ENCODE data around the gene KCNK4. TPM values are rescaled to one million over a fixed set of nuclear protein-coding genes. Genes with fewer than 3 reads are reported as not detected.

KCNK4 gene
- polyA plus RNA-seq, 3 donors = not detected

DNA sequence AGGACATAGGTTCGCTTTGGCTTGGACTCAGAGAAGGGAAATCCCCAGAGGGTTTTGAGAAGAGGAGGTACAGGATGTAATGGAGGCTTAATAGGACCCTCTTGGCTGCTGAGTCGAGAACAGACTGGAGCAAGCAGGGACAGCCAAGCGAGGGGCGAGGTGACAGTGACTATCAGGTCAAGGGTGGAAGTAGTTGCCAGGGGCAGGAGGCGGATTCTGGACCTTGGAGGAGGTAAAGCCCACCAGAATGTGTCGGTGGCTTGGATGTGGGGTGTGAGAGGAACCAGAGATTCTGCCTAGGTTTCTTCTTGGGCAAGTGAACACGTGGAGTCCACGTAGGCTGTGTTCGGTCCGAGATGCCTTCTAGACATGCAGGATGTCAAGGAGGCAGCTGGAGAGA lies 21.8 kb downstream of the KCNK4 start:
- H3K36me3 Mint-ChIP-seq = peaks cover 35 to 63% of the 10 kb centered on the region in 2 donors
- peak overlapping the region in 5 of 7 donors; percentile 35 to 80 (median 77) for H3K27ac Mint-ChIP-seq
- peaks cover 48% of the 10 kb centered on the region for H3K79me2 ChIP-seq (ENCODE audit: insufficient read depth, low read length)
- no peak overlapping the region for H3K4me3 Mint-ChIP-seq
- H4K20me1 ChIP-seq (ENCODE audit: insufficient read depth, low read length) = peaks cover 72% of the 10 kb centered on the region
- no peak overlapping the region for H3K9ac ChIP-seq (ENCODE audit: insufficient read depth, low read length, poor library complexity, severe bottlenecking)
- H3K4me2 ChIP-seq (replicated peaks; ENCODE audit: extremely low read depth, low read length, poor library complexity, severe bottlenecking) = no peak overlapping the region
- peaks cover 0 to 1% (median 0%) of the 10 kb centered on the region in 3 donors for H3K27me3 Mint-ChIP-seq (ENCODE audit: low read depth in 3 of 3)
- H3K9me3 Mint-ChIP-seq = no peaks in the 10 kb centered on the region
- no peaks in the 10 kb centered on the region for H3K27me3 ChIP-seq (ENCODE audit: control insufficient read depth in 2 of 2, insufficient read depth in 2 of 2, low read length in 2 of 2)
- H3K4me1 ChIP-seq (ENCODE audit: control insufficient read depth in 1 of 2, insufficient read depth in 2 of 2, low read length in 2 of 2) = peaks cover 16 to 24% of the 10 kb centered on the region in 2 donors
- peak overlapping the region in 1 of 2 donors; percentile 21 for H3K27ac ChIP-seq (ENCODE audit: low read depth in 1 of 2, low read length in 2 of 2)
- intact Hi-C loops (cut with micrococcal nuclease) = no loop called here
- H3K4me1 Mint-ChIP-seq = peaks cover 25% of the 10 kb centered on the region
- H3K9me3 ChIP-seq (replicated peaks in 1 of 2; ENCODE audit: control insufficient read depth in 1 of 2, insufficient read depth in 1 of 2, low read length in 2 of 2) = no peaks in the 10 kb centered on the region
- TF ChIP-seq, protein P1, sequence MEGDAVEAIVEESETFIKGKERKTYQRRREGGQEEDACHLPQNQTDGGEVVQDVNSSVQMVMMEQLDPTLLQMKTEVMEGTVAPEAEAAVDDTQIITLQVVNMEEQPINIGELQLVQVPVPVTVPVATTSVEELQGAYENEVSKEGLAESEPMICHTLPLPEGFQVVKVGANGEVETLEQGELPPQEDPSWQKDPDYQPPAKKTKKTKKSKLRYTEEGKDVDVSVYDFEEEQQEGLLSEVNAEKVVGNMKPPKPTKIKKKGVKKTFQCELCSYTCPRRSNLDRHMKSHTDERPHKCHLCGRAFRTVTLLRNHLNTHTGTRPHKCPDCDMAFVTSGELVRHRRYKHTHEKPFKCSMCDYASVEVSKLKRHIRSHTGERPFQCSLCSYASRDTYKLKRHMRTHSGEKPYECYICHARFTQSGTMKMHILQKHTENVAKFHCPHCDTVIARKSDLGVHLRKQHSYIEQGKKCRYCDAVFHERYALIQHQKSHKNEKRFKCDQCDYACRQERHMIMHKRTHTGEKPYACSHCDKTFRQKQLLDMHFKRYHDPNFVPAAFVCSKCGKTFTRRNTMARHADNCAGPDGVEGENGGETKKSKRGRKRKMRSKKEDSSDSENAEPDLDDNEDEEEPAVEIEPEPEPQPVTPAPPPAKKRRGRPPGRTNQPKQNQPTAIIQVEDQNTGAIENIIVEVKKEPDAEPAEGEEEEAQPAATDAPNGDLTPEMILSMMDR (IDR thresholded peaks at IDR 0.05) = no peak
- 100% methylated on average over 10 of the region's 10 CpGs for WGBS (ENCODE audit: insufficient coverage)
- DNase-seq = no peak
- H3K4me3 ChIP-seq (replicated peaks in 1 of 3; ENCODE audit: low read depth in 2 of 3, low read length in 3 of 3) = no peak overlapping the region
- peaks cover 38 to 52% of the 10 kb centered on the region in 2 donors for H3K36me3 ChIP-seq (replicated peaks in 1 of 2; ENCODE audit: control insufficient read depth in 1 of 2, insufficient read depth in 2 of 2, low read length in 2 of 2)
- no peak overlapping the region for H2AFZ ChIP-seq (ENCODE audit: insufficient read depth, low read depth, low read length, poor library complexity, severe bottlenecking)

DNA sequence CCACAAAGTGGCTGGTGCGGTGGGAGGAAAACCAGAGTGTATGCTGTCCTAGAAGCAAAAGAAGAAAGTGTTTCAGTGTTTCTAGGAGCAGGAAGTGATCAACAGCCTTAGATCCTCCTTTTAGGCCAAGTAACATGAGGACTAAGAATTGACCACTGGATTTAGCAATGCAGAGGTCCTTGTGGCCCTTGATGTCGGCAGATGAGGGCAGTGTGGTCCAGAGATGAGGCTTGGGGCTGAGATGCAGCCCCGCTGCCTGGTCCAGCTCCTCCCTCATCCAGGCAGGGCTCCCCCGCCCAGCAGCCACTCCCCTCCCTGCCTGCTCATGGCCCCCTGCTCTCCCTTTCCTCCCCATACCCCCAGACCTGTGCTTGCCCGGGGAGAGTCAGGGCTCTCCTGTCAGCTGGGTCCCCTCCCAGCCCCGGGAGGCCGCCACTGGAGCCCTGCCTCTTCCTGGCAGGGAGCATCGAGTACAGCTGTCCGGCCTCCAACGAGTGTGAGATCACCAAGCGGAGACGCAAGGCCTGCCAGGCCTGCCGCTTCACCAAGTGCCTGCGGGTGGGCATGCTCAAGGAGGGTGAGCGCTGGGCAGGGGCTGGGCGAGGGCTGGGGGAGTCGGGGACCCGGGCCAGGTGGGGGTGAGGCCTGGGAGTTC lies 22.5 kb downstream of the KCNK4 start:
- Mint-ChIP-seq H3K4me3 (no peak overlapping the region), H3K27me3 (ENCODE audit: low read depth in 3 of 3) (peaks cover 0 to 1% (median 0%) of the 10 kb centered on the region in 3 donors), H3K36me3 (peaks cover 33 to 60% of the 10 kb centered on the region in 2 donors), H3K4me1 (peaks cover 27% of the 10 kb centered on the region), H3K27ac (peak overlapping the region in 5 of 7 donors; percentile 14 to 80 (median 54)), H3K9me3 (no peaks in the 10 kb centered on the region)
- Histone ChIP-seq H3K9ac (ENCODE audit: insufficient read depth, low read length, poor library complexity, severe bottlenecking) (no peak overlapping the region), H3K27ac (ENCODE audit: low read depth in 1 of 2, low read length in 2 of 2) (peak overlapping the region in 1 of 2 donors; percentile 21), H2AFZ (ENCODE audit: insufficient read depth, low read depth, low read length, poor library complexity, severe bottlenecking) (no peak overlapping the region), H3K4me2 (replicated peaks; ENCODE audit: extremely low read depth, low read length, poor library complexity, severe bottlenecking) (no peak overlapping the region), H3K27me3 (ENCODE audit: control insufficient read depth in 2 of 2, insufficient read depth in 2 of 2, low read length in 2 of 2) (no peaks in the 10 kb centered on the region), H3K4me1 (ENCODE audit: control insufficient read depth in 1 of 2, insufficient read depth in 2 of 2, low read length in 2 of 2) (peaks cover 16 to 30% of the 10 kb centered on the region in 2 donors), H3K4me3 (replicated peaks in 1 of 3; ENCODE audit: low read depth in 2 of 3, low read length in 3 of 3) (no peak overlapping the region), H3K9me3 (replicated peaks in 1 of 2; ENCODE audit: control insufficient read depth in 1 of 2, insufficient read depth in 1 of 2, low read length in 2 of 2) (no peaks in the 10 kb centered on the region), H3K36me3 (replicated peaks in 1 of 2; ENCODE audit: control insufficient read depth in 1 of 2, insufficient read depth in 2 of 2, low read length in 2 of 2) (peaks cover 36 to 51% of the 10 kb centered on the region in 2 donors), H3K79me2 (ENCODE audit: insufficient read depth, low read length) (peaks cover 44% of the 10 kb centered on the region), H4K20me1 (ENCODE audit: insufficient read depth, low read length) (peaks cover 67% of the 10 kb centered on the region)
- WGBS (ENCODE audit: insufficient coverage) = 88% methylated on average over 12 of the region's 18 CpGs
- DNase-seq = no peak
- intact Hi-C loops (cut with micrococcal nuclease) = no loop called here
- TF ChIP-seq, protein P1 (IDR thresholded peaks at IDR 0.05) = no peak
